ENCODE data around the gene DDR1. TPM values are rescaled to one million over a fixed set of nuclear protein-coding genes. Genes with fewer than 3 reads are reported as not detected.

Gene DDR1
- polyA plus RNA-seq, 1 donor from 2014 or later = 196 TPM

DNA sequence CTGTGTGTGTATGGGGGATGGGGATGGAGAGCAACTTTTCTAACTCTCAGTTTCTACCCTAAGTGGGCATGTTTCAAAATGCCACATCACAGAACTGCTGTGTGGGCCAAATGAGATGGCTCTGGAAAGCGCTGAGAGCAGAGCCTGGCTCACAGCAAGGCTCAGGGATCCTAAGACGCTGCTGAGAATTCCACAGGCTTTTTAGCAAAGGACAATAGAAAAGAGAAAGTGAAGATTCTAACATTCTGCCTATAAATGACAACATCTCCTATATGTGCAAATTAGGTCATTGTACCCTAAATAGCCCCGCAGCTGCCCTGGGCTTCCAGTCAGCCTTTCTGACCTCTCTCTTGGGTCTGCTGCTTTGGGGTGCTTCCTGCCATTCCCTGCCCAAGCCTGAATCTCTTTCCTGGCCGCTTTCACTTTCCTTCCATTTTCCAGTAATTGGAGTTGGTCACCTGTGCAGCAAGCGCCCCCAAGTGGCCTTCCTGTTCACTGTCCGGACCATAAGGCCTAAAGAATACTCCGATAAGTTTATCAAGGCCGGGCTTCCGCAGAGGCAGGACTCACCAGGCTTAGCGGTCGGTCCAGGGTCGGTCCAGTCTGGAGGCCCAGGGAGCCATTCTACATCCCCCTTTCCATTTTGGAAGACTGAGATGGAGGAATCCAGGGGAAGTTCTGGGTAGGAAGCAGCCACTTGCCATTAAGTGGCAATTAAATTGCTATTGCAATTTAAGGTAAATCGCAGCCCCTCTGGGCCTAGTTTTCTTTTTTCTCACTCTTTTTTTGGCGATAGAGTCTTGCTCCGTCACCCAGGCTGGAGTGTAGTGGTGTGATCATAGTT lies 6.7 kb upstream of the DDR1 start:
- Histone ChIP-seq H3K27ac (ENCODE audit: low read length) (no peak overlapping the region), H3K79me2 (replicated peaks; ENCODE audit: insufficient read depth, low read length) (peaks cover 44% of the 10 kb centered on the region), H3K9ac (ENCODE audit: low read length) (no peak overlapping the region), H3K4me3 (ENCODE audit: low read length) (no peak overlapping the region), H2AFZ (ENCODE audit: low read depth, low read length) (no peak overlapping the region), H3K36me3 (ENCODE audit: insufficient read depth, low read length) (no peaks in the 10 kb centered on the region), H3K9me3 (ENCODE audit: low read length) (no peaks in the 10 kb centered on the region), H3F3A (ENCODE audit: insufficient read depth, low read length, poor library complexity, severe bottlenecking) (peaks cover 14% of the 10 kb centered on the region), H3K4me2 (ENCODE audit: low read length) (no peak overlapping the region), H4K20me1 (ENCODE audit: insufficient read depth) (no peaks in the 10 kb centered on the region), H3K27me3 (ENCODE audit: insufficient read depth, low read depth, low read length) (no peaks in the 10 kb centered on the region), H3K9me2 (ENCODE audit: insufficient read depth, low read length) (no peaks in the 10 kb centered on the region)
- TF ChIP-seq EP300 (conservative IDR thresholded peaks at IDR 0.05; ENCODE audit: poor library complexity, severe bottlenecking) (no peak), POLR2AphosphoS5 (IDR thresholded peaks at IDR 0.05) (no peak), MXI1 (conservative IDR thresholded peaks at IDR 0.05; ENCODE audit: poor library complexity, severe bottlenecking) (peak; percentile 40), SMC3 (conservative IDR thresholded peaks at IDR 0.05; ENCODE audit: poor library complexity) (peak; percentile 90), TAF1 (IDR thresholded peaks at IDR 0.05; ENCODE audit: low read depth) (peak; percentile 24), RAD21 (conservative IDR thresholded peaks at IDR 0.05) (peak; percentile 88), EZH2 (IDR thresholded peaks at IDR 0.05; ENCODE audit: borderline replicate concordance, insufficient read depth, low read length, poor library complexity, severe bottlenecking) (no peak)
- TF ChIP-seq, protein P1, sequence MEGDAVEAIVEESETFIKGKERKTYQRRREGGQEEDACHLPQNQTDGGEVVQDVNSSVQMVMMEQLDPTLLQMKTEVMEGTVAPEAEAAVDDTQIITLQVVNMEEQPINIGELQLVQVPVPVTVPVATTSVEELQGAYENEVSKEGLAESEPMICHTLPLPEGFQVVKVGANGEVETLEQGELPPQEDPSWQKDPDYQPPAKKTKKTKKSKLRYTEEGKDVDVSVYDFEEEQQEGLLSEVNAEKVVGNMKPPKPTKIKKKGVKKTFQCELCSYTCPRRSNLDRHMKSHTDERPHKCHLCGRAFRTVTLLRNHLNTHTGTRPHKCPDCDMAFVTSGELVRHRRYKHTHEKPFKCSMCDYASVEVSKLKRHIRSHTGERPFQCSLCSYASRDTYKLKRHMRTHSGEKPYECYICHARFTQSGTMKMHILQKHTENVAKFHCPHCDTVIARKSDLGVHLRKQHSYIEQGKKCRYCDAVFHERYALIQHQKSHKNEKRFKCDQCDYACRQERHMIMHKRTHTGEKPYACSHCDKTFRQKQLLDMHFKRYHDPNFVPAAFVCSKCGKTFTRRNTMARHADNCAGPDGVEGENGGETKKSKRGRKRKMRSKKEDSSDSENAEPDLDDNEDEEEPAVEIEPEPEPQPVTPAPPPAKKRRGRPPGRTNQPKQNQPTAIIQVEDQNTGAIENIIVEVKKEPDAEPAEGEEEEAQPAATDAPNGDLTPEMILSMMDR (IDR thresholded peaks at IDR 0.05; ENCODE audit: poor library complexity, severe bottlenecking) = peak; percentile 92
- TF ChIP-seq, protein P2, sequence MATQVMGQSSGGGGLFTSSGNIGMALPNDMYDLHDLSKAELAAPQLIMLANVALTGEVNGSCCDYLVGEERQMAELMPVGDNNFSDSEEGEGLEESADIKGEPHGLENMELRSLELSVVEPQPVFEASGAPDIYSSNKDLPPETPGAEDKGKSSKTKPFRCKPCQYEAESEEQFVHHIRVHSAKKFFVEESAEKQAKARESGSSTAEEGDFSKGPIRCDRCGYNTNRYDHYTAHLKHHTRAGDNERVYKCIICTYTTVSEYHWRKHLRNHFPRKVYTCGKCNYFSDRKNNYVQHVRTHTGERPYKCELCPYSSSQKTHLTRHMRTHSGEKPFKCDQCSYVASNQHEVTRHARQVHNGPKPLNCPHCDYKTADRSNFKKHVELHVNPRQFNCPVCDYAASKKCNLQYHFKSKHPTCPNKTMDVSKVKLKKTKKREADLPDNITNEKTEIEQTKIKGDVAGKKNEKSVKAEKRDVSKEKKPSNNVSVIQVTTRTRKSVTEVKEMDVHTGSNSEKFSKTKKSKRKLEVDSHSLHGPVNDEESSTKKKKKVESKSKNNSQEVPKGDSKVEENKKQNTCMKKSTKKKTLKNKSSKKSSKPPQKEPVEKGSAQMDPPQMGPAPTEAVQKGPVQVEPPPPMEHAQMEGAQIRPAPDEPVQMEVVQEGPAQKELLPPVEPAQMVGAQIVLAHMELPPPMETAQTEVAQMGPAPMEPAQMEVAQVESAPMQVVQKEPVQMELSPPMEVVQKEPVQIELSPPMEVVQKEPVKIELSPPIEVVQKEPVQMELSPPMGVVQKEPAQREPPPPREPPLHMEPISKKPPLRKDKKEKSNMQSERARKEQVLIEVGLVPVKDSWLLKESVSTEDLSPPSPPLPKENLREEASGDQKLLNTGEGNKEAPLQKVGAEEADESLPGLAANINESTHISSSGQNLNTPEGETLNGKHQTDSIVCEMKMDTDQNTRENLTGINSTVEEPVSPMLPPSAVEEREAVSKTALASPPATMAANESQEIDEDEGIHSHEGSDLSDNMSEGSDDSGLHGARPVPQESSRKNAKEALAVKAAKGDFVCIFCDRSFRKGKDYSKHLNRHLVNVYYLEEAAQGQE (IDR thresholded peaks at IDR 0.05; ENCODE audit: borderline replicate concordance) = peak; percentile 61

DNA sequence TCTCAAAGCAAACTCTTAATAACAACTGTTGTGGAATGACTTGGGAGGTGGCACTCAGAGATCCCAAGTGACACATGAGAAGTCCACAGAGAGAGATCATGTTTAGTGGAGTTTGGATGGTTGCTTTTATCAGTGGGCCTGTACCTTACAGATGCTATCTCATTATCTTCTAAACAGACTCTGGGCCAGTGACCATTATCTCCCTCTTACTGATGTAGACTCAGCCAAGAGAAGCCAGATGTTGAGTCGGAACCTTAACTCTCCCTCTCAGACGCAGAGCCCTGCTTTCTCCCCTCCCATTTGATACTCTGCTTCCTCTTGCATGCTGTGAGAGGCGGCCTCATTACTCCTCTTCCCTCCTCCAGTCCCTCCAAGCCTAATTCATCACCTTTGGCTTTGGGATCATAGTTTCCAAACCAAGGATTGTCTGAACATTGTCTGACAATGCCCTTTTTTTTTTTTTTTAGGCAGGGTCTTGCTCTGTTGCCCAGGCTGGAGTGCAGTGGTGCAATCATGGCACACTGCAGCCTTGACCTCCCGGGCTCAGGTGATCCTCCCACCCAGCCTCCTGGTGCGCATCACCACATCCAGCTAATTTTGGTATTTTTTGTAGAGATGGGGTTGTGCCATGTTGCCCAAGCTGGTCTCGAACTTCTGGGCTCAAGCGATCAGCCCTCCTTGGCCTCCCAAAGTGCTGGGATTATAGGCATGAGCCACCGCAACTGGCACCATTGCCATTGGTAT lies 4.5 kb upstream of the DDR1 start:
- peak overlapping the region; percentile 84 for H3K4me2 ChIP-seq (ENCODE audit: low read length)

More for the DNA sequence above, 4.5 kb upstream of the DDR1 start:
- Histone ChIP-seq H4K20me1 (ENCODE audit: insufficient read depth) (no peaks in the 10 kb centered on the region), H3K27ac (ENCODE audit: low read length) (peak overlapping the region; percentile 100), H3F3A (ENCODE audit: insufficient read depth, low read length, poor library complexity, severe bottlenecking) (peaks cover 21% of the 10 kb centered on the region), H3K9me2 (ENCODE audit: insufficient read depth, low read length) (no peaks in the 10 kb centered on the region), H2AFZ (ENCODE audit: low read depth, low read length) (peak overlapping the region; percentile 63), H3K9ac (ENCODE audit: low read length) (peak overlapping the region; percentile 99), H3K79me2 (replicated peaks; ENCODE audit: insufficient read depth, low read length) (peaks cover 61% of the 10 kb centered on the region), H3K4me3 (ENCODE audit: low read length) (peak overlapping the region; percentile 72), H3K36me3 (ENCODE audit: insufficient read depth, low read length) (no peaks in the 10 kb centered on the region), H3K9me3 (ENCODE audit: low read length) (no peaks in the 10 kb centered on the region), H3K27me3 (ENCODE audit: insufficient read depth, low read depth, low read length) (no peaks in the 10 kb centered on the region)
- TF ChIP-seq POLR2AphosphoS5 (IDR thresholded peaks at IDR 0.05) = no peak
- TF ChIP-seq, protein P1 (IDR thresholded peaks at IDR 0.05; ENCODE audit: poor library complexity, severe bottlenecking) = no peak
- no peak for TF ChIP-seq SMC3 (conservative IDR thresholded peaks at IDR 0.05; ENCODE audit: poor library complexity)
- no peak for TF ChIP-seq TAF1 (IDR thresholded peaks at IDR 0.05; ENCODE audit: low read depth)
- no peak for TF ChIP-seq RAD21 (conservative IDR thresholded peaks at IDR 0.05)
- no peak for TF ChIP-seq MXI1 (conservative IDR thresholded peaks at IDR 0.05; ENCODE audit: poor library complexity, severe bottlenecking)
